ENCODE data around the gene NOL4L.

Gene NOL4L

GRCh38 chr20:32407131-32407750 lies 177.9 kb downstream of the NOL4L start:
- peak; percentile 62 for DNase-seq

DNA sequence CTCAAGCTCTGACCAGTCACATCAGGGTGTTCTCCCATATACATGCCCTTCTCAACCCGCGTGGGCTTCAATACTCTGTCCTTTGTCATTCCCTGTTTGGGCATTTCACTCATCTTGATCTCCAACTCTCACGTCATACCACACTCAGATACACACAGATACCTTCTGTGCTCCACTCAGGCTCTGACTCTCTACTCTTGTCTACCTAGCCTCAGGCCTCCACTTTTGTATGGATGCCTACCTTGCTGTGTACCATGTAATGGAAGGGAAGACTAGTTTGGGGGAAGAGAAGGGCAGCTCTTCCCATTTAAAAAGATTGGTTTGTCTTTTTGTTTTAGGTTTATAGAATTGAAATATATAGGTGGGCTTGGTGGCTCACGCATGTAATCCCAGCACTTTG lies 178.4 kb downstream of the NOL4L start:
- DNase-seq: no peak

- DNase-seq: no peak
Measured at GRCh38 chr20:32404017-32404416, 181.1 kb downstream of the NOL4L start.

GRCh38 chr20:32400476-32400875 lies 184.7 kb downstream of the NOL4L start:
- DNase-seq: no peak

- DNase-seq: no peak
Measured at GRCh38 chr20:32397567-32398084, 187.5 kb downstream of the NOL4L start.

DNA sequence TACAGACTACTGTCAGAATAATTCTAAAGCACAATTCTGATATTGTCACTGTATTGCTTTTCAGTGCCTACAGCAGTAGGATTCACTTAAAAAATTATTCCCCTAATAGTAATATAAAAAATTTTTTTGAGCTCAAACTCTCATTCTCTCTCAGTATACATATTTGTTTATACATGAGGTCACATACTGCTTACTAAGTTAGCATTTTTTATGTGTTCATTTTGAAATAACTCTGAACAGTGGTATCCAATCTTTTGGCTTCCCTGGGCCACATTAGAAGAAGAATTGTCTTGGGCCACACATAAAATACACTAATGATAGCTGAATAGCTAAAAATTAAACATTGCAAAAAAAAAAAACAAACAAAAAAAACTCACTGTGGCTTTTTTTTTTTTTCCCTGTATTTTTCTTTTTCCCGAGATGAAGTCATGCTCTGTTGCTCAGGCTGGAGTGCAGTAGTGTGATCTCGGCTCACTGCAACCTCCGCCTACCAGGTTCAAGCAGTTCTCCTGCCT lies 188.4 kb downstream of the NOL4L start:
- no peak for DNase-seq

DNA sequence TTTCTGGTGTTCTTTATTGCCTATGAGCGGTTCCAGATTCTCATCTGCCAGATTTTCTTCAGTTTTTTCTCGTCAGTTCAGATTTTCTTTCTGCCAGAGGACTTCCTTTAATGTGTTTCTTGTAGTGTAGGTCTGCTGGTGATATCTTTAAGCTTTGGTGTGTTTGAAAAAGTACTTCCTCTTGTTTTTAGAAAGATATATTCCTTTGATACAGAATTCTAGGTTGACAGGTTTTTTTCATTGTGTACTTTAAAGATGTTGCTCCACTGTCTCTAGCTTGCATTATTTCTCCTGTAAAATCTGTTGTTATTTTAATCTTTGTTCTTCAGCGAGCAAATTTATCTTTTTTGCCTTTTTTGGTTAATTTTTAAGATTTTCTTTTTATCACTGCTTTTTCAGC lies 190.1 kb downstream of the NOL4L start:
- DNase-seq: no peak

All from activated T-cell treated with anti-CD3 and anti-CD28 coated beads, Interleukin-2, amount 50 U/mL, for 1 hour (primary cell).